ENCODE data around the gene MCCC2.
"Not testable (repeated sequence)": the region's sequence is repeated elsewhere in the genome, so short reads cannot be mapped to it uniquely, and the experiment has no call there.

Gene MCCC2

DNA sequence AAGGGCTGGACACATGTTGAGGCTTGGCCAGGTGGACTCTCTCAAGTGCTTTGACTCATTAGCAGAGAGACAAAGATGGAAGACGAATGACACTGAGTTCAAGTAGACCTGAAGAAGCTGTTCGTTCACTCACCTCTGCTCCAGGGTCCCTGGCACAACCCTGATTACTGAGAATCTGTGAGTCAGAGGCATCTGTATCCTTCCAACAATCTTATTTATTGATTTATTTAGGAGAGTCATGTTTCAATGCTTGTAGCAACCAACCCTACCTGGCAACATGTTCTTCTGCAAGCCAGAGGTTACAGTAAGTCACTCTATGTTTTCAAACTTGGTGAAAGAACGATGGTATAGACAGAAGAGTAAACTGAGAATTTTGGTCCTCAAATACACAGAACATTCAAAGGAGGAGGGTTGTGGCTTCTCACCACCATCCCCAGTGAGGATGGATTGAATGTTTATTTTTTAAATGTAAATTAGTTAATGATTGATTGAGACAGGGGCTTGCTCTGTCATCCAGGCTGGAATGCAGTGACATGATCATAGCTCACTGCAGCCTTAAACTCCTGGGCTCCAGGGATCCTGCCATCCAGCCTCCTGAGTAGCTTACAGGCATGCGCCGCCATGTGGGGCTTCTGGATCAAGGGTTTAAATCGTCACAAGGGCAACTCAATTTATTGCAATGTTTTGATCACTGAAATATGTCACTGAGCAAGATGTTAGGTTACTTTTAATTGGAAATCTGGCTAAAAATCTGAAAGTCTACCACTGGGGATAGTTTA is 76.2 kb downstream of the MCCC2 start:
- DNase-seq: no peak

DNA sequence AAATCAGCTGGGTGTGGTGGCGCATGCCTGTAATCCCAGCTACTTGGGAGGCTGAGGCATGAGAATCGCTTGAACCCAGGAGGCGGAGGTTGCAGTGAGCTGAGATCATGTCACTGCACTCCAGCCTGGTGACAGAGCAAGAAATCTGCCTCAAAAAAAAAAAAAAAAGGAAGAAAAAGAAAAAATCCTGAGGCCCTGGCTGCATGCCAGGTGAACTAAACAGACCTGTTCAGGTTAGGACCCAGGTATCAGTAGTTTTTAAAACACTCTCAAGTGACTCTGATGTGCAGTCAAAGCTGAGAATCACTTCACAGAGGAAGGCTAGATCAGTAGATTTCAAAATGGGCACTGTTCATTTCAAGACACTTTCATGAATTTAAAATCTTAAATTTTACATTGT is 77.5 kb downstream of the MCCC2 start:
- DNase-seq: not testable (repeated sequence)

DNA sequence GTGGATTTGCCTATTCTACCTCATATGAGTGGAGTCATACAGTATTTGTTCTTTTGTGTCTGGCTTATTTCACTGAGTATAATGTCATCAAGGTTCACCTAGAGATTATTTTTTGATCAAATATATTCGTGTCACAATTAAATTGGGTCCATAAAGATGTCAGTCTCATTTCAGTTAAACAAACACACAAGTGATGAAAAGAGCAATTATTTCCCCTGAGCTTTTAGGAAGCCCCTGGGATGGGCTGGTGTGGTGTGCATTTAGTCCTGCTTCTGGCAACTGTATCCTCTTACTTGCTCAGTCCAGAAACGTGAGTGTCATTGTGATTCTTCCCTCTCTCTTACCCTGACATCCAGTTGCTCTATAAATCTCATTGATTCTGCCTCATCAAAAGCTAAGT is 79.2 kb downstream of the MCCC2 start:
- no peak for DNase-seq

DNA sequence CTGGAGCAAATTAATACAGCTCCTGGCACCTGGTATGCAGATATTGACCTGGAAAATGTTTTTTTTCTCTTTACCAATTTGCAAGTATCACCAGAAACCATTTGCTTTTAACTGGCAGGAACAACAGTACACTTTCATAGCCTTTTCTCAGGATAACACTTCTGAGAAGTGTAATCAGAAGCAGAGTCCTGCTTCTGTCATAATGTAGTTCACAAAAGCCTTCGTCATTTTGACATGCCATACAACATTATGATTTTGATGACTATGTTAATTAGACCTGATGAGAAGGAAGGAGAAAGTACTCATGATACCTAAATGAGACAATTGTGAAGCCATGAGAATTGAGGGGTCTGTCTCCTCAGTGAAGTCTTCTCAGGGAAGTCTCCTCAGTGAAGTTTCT is 90.8 kb downstream of the MCCC2 start:
- no peak for DNase-seq

DNA sequence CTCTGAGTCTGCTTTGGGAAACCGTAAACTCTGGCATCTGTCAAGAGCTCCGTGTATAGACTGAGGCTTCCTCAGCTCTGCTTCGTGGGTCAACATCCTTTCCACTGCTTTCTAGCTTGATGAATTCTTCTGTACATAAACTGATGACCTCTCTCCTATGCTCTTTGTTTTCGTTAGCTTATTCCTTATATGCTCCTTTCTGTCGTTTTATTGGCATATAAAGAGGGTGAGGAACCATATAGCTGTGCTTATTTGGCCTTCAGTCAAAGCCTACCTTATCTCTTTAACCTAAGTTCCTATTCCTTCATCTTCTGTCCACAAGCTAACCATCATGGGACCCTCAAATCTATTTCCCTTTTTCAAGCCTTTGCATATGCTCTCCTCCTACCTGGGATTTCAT is 92.6 kb downstream of the MCCC2 start:
- no peak for DNase-seq

DNA sequence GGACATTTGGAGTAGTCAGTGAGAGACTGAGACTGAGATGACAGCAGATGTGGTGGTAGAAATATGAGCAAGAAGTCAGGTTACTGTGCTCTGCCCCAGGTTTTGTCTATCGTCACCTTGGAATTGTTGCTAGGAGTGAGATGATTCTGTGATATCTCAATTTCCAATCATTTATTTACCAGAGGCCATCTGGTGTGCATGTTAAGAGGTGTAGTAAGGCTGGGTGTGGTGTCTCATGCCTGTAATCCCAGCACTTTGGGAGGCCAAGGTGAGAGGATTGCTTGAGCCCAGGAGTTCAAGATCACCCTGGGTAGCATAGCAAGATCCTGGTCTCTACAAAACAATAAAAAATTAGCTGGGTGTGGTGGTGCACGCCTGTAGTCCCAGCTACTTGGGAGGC is 93.4 kb downstream of the MCCC2 start:
- no peak for DNase-seq

DNA sequence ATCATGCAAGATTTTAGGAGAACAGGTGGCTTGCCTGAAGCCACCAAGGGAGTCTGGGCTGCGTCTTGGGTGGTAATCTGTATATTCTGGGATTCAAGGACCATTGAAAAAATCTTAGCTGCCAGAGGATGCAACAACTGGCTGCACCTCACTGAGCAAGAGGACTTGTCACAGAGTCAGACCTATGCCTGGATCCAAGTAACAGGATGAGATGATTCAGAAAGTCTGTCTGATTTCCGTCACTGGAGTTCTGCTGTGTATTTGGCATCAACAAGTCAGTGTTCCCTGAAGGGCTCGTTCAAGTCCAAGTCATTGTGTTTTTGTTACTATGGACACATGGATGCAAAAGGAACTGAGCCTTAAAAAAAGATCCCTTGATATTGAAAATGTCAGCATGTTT is 94.2 kb downstream of the MCCC2 start:
- DNase-seq: no peak

DNA sequence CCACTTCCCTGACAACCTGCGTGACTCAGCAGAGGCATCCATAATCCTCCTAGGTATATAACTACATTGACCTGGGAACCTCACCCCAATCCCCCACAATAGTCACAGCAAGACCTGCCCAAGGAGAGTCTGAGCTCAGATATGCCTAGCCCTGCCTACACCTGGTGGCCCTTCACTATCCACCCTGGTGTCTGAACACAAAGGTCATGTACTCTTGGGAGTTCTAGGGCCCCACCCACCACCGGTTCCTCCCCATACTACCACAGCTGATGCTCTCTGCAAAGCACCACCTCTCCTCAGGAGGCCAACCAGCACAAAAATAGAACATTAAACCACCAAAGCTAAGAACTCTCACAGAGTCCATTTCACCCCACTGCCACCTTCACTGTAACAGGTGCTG is 97.2 kb downstream of the MCCC2 start:
- no peak for DNase-seq

DNA sequence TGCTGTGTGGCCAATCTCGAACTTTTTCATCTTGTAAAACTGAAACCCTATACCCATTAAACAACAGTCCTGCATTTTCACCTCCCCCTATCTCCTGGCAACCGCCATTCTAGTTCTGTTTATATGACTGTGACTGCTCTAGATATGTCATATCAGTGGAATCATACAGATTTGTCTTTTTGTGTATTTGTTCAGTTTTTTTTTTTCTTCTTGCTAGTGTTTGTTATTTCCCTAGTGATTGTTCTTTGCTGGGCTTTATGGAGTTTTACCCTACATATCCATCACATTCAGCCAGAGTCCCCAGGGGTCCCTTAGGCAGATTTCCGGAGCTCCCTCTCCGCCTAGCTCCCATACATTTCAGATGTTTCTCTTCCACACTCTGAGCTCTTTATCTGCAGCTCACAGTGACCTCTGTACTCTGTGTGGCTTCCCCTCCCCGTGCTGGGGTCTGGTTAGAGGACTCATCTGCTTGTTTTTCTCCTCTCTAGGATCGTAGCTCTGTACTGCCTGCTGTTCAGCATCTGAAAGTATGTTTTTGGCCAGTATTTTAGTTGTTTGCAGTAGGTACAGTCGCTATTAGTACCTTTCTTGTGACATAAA is 106.8 kb downstream of the MCCC2 start:
- no peak for DNase-seq

DNA sequence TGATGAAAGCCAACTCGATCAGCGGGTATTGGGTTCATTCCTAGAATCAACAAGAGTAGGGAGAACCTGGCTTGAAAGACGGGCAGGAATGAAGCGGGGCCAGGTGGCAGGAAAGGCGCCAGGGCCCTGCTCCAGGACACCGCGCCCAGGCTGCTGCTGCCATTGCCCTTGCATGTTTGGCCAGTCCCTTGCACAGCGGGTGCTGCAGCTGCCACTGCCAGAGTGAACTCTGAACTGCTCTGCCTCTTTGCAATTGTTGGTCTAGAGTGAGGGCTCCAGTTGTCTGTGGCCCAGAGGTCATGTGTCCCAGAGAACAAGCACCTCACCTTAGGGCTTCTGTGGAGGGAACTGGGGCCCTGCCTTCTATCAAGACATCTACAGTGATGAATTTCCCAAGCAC is 107.9 kb downstream of the MCCC2 start:
- DNase-seq: no peak

DNA sequence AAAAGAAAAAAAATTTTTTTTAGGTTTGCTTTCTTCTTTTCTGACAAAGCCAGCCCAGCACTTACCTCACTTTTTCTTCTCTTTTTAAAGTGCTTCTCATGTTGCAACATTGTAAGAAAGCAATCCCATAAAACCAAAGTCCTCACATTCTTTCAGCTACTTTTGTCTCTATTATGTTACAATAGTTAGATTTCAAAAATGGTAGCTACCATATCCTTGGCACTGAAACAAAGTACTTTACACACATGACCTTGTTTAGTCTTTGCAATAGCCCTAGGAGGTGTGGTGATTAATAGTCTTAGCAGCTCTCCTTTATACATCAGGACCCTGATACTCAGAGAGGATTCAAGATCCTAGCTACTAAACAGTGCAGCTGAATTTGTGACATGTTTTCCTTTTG is 108.5 kb downstream of the MCCC2 start:
- DNase-seq: no peak

DNA sequence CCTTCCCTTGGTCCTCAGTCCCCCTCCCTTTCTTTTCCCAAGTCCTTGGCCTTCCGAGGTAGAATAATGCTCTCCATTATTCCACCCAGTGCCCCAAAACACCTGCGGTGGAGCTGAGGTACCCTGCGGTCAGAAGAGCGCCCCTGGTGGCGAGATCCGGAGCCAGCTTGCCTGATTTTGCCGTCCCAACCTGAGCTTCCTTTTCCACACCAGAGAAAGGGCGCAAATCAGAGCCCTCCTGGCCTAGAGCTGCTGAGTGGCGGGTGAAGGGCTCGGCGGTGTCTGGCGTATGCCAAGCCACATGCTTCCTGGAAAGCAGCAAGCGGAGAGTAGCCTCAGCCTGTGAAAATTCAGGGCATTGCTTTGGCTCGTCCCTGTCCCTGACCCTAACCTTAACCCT is 110.8 kb downstream of the MCCC2 start:
- DNase-seq: no peak

DNA sequence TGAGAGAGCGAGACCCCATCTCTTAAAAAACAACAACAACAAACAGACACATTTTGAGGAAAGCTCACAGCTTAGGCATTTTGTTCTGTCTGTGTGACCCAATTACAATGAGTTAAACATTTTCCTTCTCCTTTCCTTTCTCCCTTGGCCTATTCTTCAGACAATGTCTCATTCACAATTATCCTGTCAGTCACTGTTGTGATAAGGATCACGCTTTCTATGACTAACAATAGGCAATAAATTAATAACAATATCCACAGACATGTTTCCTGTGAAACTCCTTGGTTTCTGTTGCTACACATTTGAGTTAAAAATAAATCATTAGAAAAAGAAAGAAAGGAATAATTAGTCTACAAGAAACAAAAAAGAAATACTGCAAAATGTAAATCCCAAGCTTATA is 112.1 kb downstream of the MCCC2 start:
- no peak for DNase-seq

DNA sequence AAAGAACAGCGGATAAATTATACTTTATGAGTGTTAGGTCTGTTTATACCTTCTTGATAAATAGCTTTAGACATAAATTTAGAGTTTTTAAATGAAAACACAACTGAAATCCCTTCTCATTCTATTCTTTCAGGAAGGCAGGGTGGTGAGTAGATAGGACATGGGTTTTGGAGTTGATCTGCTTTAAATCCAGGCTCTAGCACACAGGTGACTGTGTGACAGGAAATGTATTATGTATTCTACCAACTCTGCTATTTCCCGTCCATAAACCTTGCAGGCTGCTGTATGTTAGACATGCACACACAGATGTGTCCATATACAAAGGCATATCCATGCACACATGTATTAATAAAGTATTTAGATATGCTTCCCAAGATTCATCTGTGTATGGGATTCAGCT is 112.6 kb downstream of the MCCC2 start:
- no peak for DNase-seq

DNA sequence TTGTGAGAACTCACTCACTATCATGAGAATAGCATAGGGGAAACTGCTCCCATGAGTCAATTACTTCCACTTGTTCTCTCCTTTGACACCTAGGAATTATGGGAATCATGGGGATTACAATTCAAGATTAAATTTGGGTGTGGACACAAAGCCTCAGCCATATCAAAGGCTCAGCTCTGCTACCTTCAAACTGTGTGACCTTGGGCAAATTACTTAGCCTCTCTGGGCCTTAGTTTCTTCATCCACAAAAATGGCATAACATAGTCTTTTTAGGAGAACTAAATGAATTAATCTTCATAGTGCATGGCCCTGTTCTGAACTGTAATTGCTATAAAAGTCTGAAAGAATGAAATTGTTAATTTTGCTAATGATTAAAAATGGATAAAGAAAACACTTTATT is 113.7 kb downstream of the MCCC2 start:
- DNase-seq: no peak

DNA sequence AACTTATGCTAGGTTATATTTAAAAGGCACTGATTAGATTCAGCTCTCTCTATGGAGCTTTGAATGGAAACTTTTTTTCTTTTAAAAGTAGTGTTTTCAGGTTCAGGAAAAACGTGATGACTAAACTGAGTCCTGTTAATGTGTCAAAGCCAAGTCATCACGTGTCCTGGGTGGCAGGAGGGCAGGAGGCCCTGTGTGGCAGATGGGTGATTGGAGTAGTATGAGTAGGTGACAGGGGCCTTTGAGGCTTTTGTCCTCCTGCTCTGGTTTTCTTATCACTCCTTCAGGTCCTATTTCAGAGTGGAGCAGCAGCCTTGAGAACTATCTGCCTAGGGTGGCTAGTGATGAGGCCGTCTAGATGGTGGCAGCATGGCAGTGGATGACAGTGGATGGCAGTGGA is 114.3 kb downstream of the MCCC2 start:
- no peak for DNase-seq

DNA sequence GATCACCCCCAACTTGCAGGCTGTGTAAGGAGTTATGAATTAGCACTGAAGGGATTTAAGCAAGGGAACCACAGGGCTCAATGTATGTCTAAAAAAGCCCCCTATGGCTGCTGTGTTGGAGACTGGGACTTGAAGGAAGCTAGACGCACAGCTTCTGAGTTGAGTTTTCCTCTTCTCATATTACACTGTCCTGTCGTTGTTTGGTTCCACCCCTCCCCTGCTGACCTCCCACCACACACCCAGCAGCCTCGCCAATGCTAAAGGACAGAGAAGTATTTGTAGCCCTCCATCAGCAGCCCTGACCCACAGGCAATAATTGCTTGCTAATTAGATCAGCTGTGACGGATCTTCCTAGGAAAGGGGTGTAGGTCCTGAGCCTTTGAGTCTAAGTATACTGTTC is 116.8 kb downstream of the MCCC2 start:
- DNase-seq: no peak

DNA sequence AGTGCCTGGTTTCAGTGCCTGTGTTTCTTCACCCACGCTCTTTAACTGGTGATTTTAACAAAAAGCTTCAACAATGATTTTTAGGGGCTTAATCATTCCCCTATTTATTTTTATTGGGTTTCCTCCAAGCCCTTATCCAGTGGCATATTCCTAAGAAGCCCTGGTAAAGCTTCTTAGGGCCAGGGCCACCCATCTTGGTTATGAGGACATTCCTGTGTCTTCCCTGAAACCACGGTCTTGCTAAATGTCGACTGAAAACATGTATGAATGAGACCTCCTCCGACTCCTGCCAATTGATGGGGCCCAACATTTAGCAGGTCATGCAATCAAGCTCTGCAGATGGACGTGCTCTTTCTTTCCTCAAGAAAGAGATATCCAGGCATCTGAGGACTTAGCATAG is 118.3 kb downstream of the MCCC2 start:
- no peak for DNase-seq

DNA sequence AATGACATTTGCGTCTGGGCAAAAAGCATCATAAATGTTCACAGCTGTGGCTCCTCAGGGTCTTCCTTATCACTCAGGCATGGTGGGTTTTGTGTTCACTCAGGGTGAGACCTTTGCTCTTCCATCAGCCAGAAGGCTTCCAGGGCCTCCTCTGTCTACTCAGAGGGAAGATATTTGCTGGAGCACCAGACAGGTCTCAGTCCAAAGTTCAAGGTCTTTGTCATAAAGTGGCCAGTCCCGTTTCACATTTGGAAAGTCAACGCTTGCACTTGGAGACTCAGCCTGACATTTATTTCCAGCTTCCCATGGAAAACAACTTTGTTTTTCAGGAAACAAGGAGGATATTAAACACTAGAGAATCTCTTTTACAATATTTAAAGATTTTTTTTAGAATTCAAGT is 119.8 kb downstream of the MCCC2 start:
- DNase-seq: no peak

All from GOT3 (cell line).